OCI-M1 (cell line): ENCODE measurements around the gene PPP1R8.
"Not testable (repeated sequence)": the region's sequence is repeated elsewhere in the genome, so short reads cannot be mapped to it uniquely, and the experiment has no call there.

Experiments
- DNase-seq: peaks from one replicate; lab custom pipeline; 2025; lab: John Stamatoyannopoulos, UW

PPP1R8 gene

GRCh38 chr1:27830621-27831440 lies at the start of gene PPP1R8:
Gene PPP1R8, plus strand, starts transcription at chr1:27830782. Its CDS starts 54 bp downstream, at chr1:27830836.
- peak; percentile 98 for DNase-seq

- DNase-seq = no peak
Measured at GRCh38 chr1:27782950-27783349, 47.6 kb upstream of the PPP1R8 start.

- no peak for DNase-seq
Measured at GRCh38 chr1:27784700-27785099, 45.9 kb upstream of the PPP1R8 start.

GRCh38 chr1:27785781-27786455 lies 44.7 kb upstream of the PPP1R8 start:
- DNase-seq = peak; percentile 22

GRCh38 chr1:27787895-27788294 lies 42.7 kb upstream of the PPP1R8 start:
- DNase-seq = peak; percentile 37

- DNase-seq = peak; percentile 91
Measured at GRCh38 chr1:27789540-27790041, 41.0 kb upstream of the PPP1R8 start.

GRCh38 chr1:27790270-27790669 lies 40.3 kb upstream of the PPP1R8 start:
- peak; percentile 8 for DNase-seq

- DNase-seq = no peak
Measured at GRCh38 chr1:27795601-27796000, 35.0 kb upstream of the PPP1R8 start.

GRCh38 chr1:27804791-27805190 lies 25.8 kb upstream of the PPP1R8 start:
- DNase-seq = no peak

- no peak for DNase-seq
Measured at GRCh38 chr1:27806758-27807157, 23.8 kb upstream of the PPP1R8 start.

- peak; percentile 30 for DNase-seq
Measured at GRCh38 chr1:27807385-27807784, 23.2 kb upstream of the PPP1R8 start.

- not testable (repeated sequence) for DNase-seq
Measured at GRCh38 chr1:27808131-27808530, 22.5 kb upstream of the PPP1R8 start.

GRCh38 chr1:27809883-27810282 lies 20.7 kb upstream of the PPP1R8 start:
- DNase-seq = no peak

- DNase-seq = no peak
Measured at GRCh38 chr1:27811741-27812500, 18.7 kb upstream of the PPP1R8 start.

GRCh38 chr1:27816921-27817630 lies 13.5 kb upstream of the PPP1R8 start:
- DNase-seq = no peak

- no peak for DNase-seq
Measured at GRCh38 chr1:27821761-27822315, 8.7 kb upstream of the PPP1R8 start.

GRCh38 chr1:27823784-27824183 lies 6.8 kb upstream of the PPP1R8 start:
- DNase-seq = no peak

- DNase-seq = no peak
Measured at GRCh38 chr1:27824411-27824810, 6.2 kb upstream of the PPP1R8 start.

GRCh38 chr1:27829339-27829960 lies 1.1 kb upstream of the PPP1R8 start:
- not testable (repeated sequence) for DNase-seq

- no peak for DNase-seq
Measured at GRCh38 chr1:27831568-27832410, 1.2 kb downstream of the PPP1R8 start.
